ENCODE data around the gene DCPS. TPM values are rescaled to one million over a fixed set of nuclear protein-coding genes. Genes with fewer than 3 reads are reported as not detected.

The DCPS gene
- total and polyA plus RNA-seq, 2 of the 4 experiments (the other 2 are of a cell fraction), result 19.7 to 34.8 TPM

- Histone ChIP-seq H4K8ac (ENCODE audit: low read depth in 2 of 2, low read length in 2 of 2) (no peak overlapping the region; a peak in 1 of 4 replicates), H3K4me1 (ENCODE audit: control insufficient read depth, insufficient read depth, low read length) (peaks cover 13% of the 10 kb centered on the region), H3K4me3 (ENCODE audit: insufficient read depth, low read depth, low read length) (no peak overlapping the region), H3K23ac (ENCODE audit: low read depth, low read length) (no peak overlapping the region), H3K27ac (ENCODE audit: insufficient read depth, low read length) (no peak overlapping the region), H2AK5ac (ENCODE audit: low read depth, low read length) (no peak overlapping the region; the same call in 1 of the 2 replicates), H3K9ac (ENCODE audit: low read depth, low read length) (no peak overlapping the region), H2BK120ac (ENCODE audit: low read depth, low read length) (no peak overlapping the region), H2AFZ (replicated peaks; ENCODE audit: low read length, poor library complexity) (no peak overlapping the region), H3K79me1 (ENCODE audit: low read depth in 1 of 2, low read length in 2 of 2) (peaks cover 0 to 18% of the 10 kb centered on the region in 2 experiments; a peak in 2 of 4 replicates), H2BK5ac (ENCODE audit: low read depth, low read length, poor library complexity, severe bottlenecking) (no peak overlapping the region), H3K14ac (replicated peaks; ENCODE audit: low read depth, low read length) (0 out of 2 replicates have a peak overlapping the region, but pooled peaks have one; percentile 29), H4K91ac (ENCODE audit: insufficient read depth, low read depth, low read length) (0 out of 2 replicates have a peak overlapping the region, but pooled peaks have one; percentile 6), H3K4ac (ENCODE audit: low read depth, low read length) (no peak overlapping the region), H2BK15ac (ENCODE audit: low read depth, low read length) (no peak overlapping the region), H2BK20ac (ENCODE audit: low read depth, low read length) (0 out of 2 replicates have a peak overlapping the region, but pooled peaks have one; percentile 59), H3K36me3 (ENCODE audit: control insufficient read depth, insufficient read depth, low read length) (peaks cover 16% of the 10 kb centered on the region; the same call in 1 of the 2 replicates), H3K56ac (ENCODE audit: extremely low read depth, insufficient read depth, low read length) (no peak overlapping the region), H4K20me1 (ENCODE audit: insufficient read depth, low read length) (no peaks in the 10 kb centered on the region), H3K4me2 (ENCODE audit: low read depth, low read length) (no peak overlapping the region), H3K18ac (ENCODE audit: low read depth, low read length) (0 out of 2 replicates have a peak overlapping the region, but pooled peaks have one; percentile 2), H2AK9ac (replicated peaks; ENCODE audit: low read depth, low read length, poor library complexity) (no peak overlapping the region), H4K5ac (ENCODE audit: low read depth, low read length) (no peak overlapping the region), H3K9me1 (ENCODE audit: insufficient read depth, low read length) (peaks cover 21% of the 10 kb centered on the region), H3K27me3 (ENCODE audit: control insufficient read depth, insufficient read depth, low read length) (no peaks in the 10 kb centered on the region), H3K9me3 (ENCODE audit: control insufficient read depth, insufficient read depth, low read length) (no peaks in the 10 kb centered on the region)
- ChIA-PET POLR2A (ENCODE audit: unreplicated experiment) (no interaction called here), CTCF (interaction anchor here (1.2 kb wide), 1 partner anchor 25 kb away, joined by 3 read pairs; no protein-coding TSS in a partner anchor)
- DNase-seq (no peak), ATAC-seq (ENCODE audit: low read depth) (no peak)
- intact Hi-C loops (cut with micrococcal nuclease), result no loop called here
- TF ChIP-seq ELK1 (IDR thresholded peaks at IDR 0.05; ENCODE audit: borderline replicate concordance, low read depth, low read length), result no peak
- no peak for TF ChIP-seq RFX5 (IDR thresholded peaks at IDR 0.05; ENCODE audit: low read depth, low read length)
- TF ChIP-seq NFE2L2 (IDR thresholded peaks at IDR 0.05; ENCODE audit: low read depth, low read length), result no peak
- no peak for TF ChIP-seq FOS (IDR thresholded peaks at IDR 0.05; ENCODE audit: low read depth, low read length)
- TF ChIP-seq CTCF (conservative IDR thresholded peaks at IDR 0.05; ENCODE audit: low read depth, low read length), result no peak
- TF ChIP-seq RCOR1 (IDR thresholded peaks at IDR 0.05; ENCODE audit: insufficient replicate concordance, low read length), result no peak
- no peak for TF ChIP-seq USF2 (IDR thresholded peaks at IDR 0.05; ENCODE audit: low read depth, low read length)
- TF ChIP-seq POLR2A (IDR thresholded peaks at IDR 0.05; ENCODE audit: low read depth, low read length), result no peak
- no peak for TF ChIP-seq BHLHE40 (IDR thresholded peaks at IDR 0.05; ENCODE audit: low read depth, low read length)
- TF ChIP-seq MAZ (IDR thresholded peaks at IDR 0.05; ENCODE audit: borderline replicate concordance, low read depth, low read length), result no peak
- no peak for TF ChIP-seq MAFK (IDR thresholded peaks at IDR 0.05; ENCODE audit: low read depth, low read length)
- TF ChIP-seq CEBPB (IDR thresholded peaks at IDR 0.05; ENCODE audit: low read depth, low read length), result no peak
- TF ChIP-seq MXI1 (IDR thresholded peaks at IDR 0.05; ENCODE audit: borderline replicate concordance, low read depth, low read length), result no peak
- no peak for TF ChIP-seq SMC3 (IDR thresholded peaks at IDR 0.05; ENCODE audit: low read depth, low read length)
- no peak for TF ChIP-seq RAD21 (IDR thresholded peaks at IDR 0.05; ENCODE audit: low read length)
- BruUV-seq (replicated peaks), result no TSS peak
- WGBS, 2 experiments (ENCODE audit: extremely low coverage in 2 of 2, insufficient read length in 1 of 2), result 53% methylated on average over 3 of the region's 7 CpGs; no CpG with 5 or more reads in 1 of the 2 experiments
- in situ Hi-C loops (cut with MboI; ENCODE audit: low sequenced_read_pairs), result no loop called here
- dilution Hi-C loops (cut with HindIII; ENCODE audit: low sequenced_read_pairs, unreplicated experiment), result no loop called here
These were observed 37.2 kb downstream of the DCPS start for GRCh38 chr11:126340960-126341606.

Measured in IMR-90 (cell line).